MM.1S (cell line): Measurements from ENCODE around the gene SCAANT1.

Experiments used
- EZH2 ChIP-seq: fragments of 300-600 bp; sonication (generic); optimal IDR thresholded peaks from 2 replicates; pipeline ENCODE3; 2017; ENCODE audit warnings: low read depth, mild to moderate bottlenecking, antibody characterized with exemption, low read length, mixed read lengths
- EZH2phosphoT487 ChIP-seq: fragments of 300-600 bp; sonication (generic); IDR thresholded peaks from 2 replicates; pipeline ENCODE4 v1.6.1; 2018; ENCODE audit warnings: antibody characterized with exemption, low read length
- TF ChIP-seq, protein P1 (sequence below): fragments of 300-600 bp; sonication (generic); IDR thresholded peaks from 2 replicates; pipeline ENCODE4 v1.5.1; 2016; ENCODE audit warnings: antibody characterized with exemption, low read length, mixed read lengths

DNA sequence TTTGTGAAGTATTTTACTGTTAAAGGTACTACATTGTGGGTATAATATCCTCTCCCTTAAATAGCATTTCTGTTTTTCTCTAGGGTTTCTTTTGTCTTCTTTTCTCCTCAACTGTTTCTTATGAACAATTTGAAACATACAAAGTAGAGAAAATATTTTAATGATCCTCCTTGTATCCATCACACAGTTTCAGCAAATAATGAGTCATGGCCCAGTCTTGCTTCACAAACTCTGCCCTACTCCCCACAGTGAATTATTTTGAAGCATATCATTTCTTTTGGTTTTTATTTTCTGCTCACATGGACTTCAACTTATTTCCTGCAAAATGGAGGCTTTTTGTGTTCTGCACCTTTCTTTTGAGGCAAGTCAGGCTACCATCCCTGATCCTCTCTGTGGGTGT lies 6.1 kb upstream of the SCAANT1 start:
- TF ChIP-seq, protein P1, sequence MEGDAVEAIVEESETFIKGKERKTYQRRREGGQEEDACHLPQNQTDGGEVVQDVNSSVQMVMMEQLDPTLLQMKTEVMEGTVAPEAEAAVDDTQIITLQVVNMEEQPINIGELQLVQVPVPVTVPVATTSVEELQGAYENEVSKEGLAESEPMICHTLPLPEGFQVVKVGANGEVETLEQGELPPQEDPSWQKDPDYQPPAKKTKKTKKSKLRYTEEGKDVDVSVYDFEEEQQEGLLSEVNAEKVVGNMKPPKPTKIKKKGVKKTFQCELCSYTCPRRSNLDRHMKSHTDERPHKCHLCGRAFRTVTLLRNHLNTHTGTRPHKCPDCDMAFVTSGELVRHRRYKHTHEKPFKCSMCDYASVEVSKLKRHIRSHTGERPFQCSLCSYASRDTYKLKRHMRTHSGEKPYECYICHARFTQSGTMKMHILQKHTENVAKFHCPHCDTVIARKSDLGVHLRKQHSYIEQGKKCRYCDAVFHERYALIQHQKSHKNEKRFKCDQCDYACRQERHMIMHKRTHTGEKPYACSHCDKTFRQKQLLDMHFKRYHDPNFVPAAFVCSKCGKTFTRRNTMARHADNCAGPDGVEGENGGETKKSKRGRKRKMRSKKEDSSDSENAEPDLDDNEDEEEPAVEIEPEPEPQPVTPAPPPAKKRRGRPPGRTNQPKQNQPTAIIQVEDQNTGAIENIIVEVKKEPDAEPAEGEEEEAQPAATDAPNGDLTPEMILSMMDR = no peak
- TF ChIP-seq EZH2 = no peak
- no peak for TF ChIP-seq EZH2phosphoT487
